ENCODE data around the gene KERA.
A peak's percentile ranks its signal among the peaks of the same experiment; 100 is the strongest.

KERA gene

GRCh38 chr12:91007531-91008290, 50.1 kb downstream of the KERA start:
- DNase-seq = peak in 1 of 5 experiments; percentile 79

- DNase-seq = no peak
Observed at GRCh38 chr12:91004872-91005271, 53.0 kb downstream of the KERA start, which contains the start of gene EPYC. TSS of gene EPYC (minus strand) at chr12:91004972. CDS start at chr12:91002565, 2,407 bp downstream.

- no peak for DNase-seq
Observed at GRCh38 chr12:91003737-91004136, 54.1 kb downstream of the KERA start.

GRCh38 chr12:91001306-91001705, 56.5 kb downstream of the KERA start:
- DNase-seq = no peak

Measured in T-helper 2 cell (primary cell).